SJCRH30 (cell line): Measurements from ENCODE around the gene BSDC1. TPM values are rescaled to one million over a fixed set of nuclear protein-coding genes. Genes with fewer than 3 reads are reported as not detected.
"Not testable (repeated sequence)": the region's sequence is repeated elsewhere in the genome, so short reads cannot be mapped to it uniquely, and the experiment has no call there.

Source experiments
- DNase-seq, 2 experiments: peaks; one replicate each; pipeline ENCODE4 v3.0.0-alpha.2; 2015 to 2020
- H3K27ac ChIP-seq: fragments of 250-450 bp; sonication (Bioruptor Pico); 2 replicates; pipeline ENCODE4 v1.5.1; 2020; ENCODE audit warnings: mild to moderate bottlenecking, moderate library complexity
- H3K27me3 ChIP-seq: fragments of 250-450 bp; sonication (Bioruptor Pico); 2 replicates; pipeline ENCODE4 v1.5.1; 2020; ENCODE audit warnings: mild to moderate bottlenecking, moderate library complexity
- H3K36me3 ChIP-seq: fragments of 250-450 bp; sonication (Bioruptor Pico); 2 replicates; pipeline ENCODE4 v1.5.1; 2020; ENCODE audit warnings: mild to moderate bottlenecking, moderate library complexity
- H3K4me1 ChIP-seq: fragments of 250-450 bp; sonication (Bioruptor Pico); 2 replicates; pipeline ENCODE4 v1.5.1; 2020; ENCODE audit warnings: mild to moderate bottlenecking, moderate library complexity
- H3K4me3 ChIP-seq: fragments of 250-450 bp; sonication (Bioruptor Pico); 2 replicates; pipeline ENCODE4 v1.5.1; 2020; ENCODE audit warnings: mild to moderate bottlenecking, moderate library complexity
- H3K9me3 ChIP-seq: fragments of 250-450 bp; sonication (Bioruptor Pico); replicated peaks from 2 replicates; pipeline ENCODE4 v1.5.1; 2020; ENCODE audit warnings: mild to moderate bottlenecking, moderate library complexity
- total RNA-seq: library from RNA; depleted of rRNA; stranded (reverse); fragments of >200 nt; shearing (Covaris generic); gene quantifications from 2 replicates; pipeline ENCODE4 v1.2.3, GENCODE V29; 2014

Gene BSDC1
- total RNA-seq, 1 experiment from 2014 or later = 54.5 TPM

DNA sequence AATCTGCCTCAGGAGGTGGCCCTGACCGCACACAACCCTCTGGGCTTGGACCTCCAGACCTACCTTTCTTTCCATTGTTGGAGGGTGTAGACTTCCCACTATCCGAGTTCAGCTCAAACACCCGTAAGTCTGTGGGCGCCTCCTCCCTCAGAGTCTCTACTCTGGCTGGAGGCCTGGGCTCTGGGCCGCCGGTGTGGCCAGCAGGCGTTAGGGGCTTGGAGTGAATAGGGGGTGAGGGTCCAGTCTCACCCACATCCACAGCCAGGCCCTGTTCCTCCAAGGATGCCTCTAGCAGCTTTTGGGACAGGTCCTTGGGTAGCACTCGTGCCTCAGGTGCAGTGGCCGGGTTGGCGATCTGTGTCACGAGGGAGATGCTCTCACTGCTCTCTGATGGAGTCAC lies 18.0 kb downstream of the BSDC1 start:
- Histone ChIP-seq H3K4me3 (no peak overlapping the region), H3K27me3 (no peaks in the 10 kb centered on the region), H3K27ac (no peak overlapping the region), H3K9me3 (no peaks in the 10 kb centered on the region), H3K4me1 (no peaks in the 10 kb centered on the region), H3K36me3 (peaks cover 43% of the 10 kb centered on the region)
- DNase-seq = no peak

DNA sequence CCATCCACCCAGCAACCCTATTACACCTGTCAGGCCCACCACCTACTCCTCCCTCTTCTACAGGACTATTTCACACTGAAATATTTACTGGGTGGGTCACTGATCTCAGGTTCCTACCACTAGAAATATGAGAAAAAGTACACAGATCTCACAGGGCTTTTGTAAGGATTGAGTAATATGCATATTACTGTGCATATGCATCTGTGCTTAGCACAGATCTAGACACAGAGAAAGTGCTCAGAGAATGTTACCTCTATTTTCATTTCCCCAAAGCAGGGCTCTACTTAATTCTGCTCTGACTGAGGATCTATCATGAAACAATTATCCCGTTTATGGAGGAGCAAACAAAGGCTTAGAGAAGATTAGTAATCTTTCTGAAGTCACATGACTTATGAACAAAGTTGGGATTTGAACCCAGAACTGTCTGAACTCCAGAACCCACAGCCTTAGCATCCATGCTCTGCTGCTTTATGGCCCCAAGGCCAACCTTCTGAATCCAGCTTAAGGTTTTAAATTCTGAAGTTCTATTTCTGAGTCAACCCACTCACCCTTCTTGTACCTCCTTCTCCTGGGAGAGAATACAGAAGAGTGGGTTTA lies 20.1 kb downstream of the BSDC1 start:
- Histone ChIP-seq H3K4me1 (no peaks in the 10 kb centered on the region), H3K27ac (no peak overlapping the region), H3K9me3 (no peaks in the 10 kb centered on the region), H3K27me3 (no peaks in the 10 kb centered on the region), H3K4me3 (no peak overlapping the region), H3K36me3 (peaks cover 50% of the 10 kb centered on the region)
- DNase-seq = no peak

DNA sequence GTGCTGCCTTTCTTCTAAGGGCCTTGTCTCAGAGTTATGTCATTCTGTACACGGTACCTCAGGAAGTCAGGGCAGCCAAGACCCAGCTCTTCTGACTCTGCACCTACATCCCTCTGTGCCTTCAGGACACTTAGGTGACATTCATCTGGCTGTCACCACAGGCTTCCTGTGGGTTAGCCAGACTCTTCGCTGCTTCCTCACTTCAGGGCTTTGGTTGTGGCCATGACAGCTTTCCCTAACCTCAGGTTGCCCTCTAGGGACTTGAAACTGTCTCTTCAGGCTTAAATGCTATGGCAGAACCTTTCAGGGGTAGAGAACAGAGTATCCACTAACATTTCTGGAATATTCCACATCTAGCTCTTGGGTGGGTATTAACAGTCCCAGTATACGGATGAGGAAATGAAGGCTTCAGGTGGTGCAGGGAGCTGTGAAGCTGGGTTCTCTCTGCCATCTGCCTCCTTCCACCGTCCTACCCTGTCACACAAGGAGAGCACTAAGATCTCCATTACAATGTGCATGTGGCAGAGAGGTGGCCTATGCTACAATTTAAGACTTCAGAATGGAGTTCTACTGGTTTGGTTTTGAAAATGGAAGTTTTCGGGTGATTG lies 22.0 kb downstream of the BSDC1 start:
- Histone ChIP-seq H3K27ac (no peak overlapping the region), H3K4me3 (no peak overlapping the region), H3K27me3 (no peaks in the 10 kb centered on the region), H3K36me3 (peaks cover 62% of the 10 kb centered on the region), H3K4me1 (no peaks in the 10 kb centered on the region), H3K9me3 (no peaks in the 10 kb centered on the region)
- DNase-seq = no peak

DNA sequence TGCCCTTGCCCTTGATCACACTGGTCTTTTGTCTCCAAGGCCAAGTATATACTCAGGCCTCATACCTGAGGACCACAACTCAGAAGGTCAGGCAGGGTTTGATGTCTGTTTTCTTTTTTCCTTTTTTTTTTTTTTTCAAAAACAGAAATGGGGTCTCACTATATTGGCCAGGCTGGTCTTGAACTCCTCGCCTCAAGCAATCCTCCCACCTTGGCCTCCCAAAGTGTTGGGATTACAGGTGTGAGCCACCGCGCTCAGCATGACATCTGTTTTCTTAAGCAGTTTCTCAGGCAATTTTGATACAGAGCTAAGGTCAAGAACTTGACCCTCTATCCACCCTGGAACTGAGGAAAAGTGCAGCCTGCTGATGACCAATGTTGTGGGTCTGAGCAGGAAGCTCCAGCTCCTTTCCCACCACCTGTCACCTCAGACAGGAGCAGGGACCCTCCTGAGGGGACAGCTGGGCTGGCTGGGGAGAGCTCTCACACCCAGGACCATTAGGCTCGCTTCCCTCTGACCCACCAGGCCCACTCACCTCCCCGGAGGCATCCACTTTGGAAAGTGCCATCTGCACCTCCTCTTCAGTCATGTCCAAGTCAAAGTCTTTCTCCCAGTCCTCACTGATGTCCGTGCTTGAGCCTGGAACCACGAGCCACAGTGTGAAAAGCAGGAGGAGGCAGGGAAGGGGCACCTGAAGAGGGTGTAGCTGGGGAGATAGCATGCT lies 26.2 kb downstream of the BSDC1 start:
- H3K36me3 ChIP-seq = peaks cover 47% of the 10 kb centered on the region
- DNase-seq = no peak

DNA sequence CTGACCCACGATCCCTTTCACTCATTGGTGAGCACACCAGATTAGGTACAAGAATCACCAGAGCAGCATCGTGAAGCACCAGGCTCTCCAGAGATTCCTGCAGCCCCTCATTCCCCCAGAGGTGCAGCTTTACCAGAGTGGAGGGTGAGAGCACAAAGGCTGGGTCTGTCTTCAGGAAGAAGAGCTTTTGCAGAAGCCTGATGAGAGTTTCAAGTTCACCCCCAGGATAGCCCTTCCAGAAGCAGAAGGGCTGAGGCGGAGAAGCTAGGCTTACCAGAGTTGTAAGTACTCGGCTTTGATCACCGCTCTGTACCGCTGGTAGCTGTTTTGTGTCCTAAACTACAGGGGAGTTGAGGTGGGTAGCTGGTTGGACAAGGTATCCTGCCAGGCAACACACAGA lies 28.8 kb downstream of the BSDC1 start:
- no peak overlapping the region for H3K27ac ChIP-seq
- no peak overlapping the region for H3K4me3 ChIP-seq
- H3K36me3 ChIP-seq = peaks cover 38% of the 10 kb centered on the region
- H3K9me3 ChIP-seq = no peaks in the 10 kb centered on the region
- H3K4me1 ChIP-seq = no peaks in the 10 kb centered on the region
- no peak for DNase-seq
- no peaks in the 10 kb centered on the region for H3K27me3 ChIP-seq

More for the DNA sequence above, 26.2 kb downstream of the BSDC1 start:
- Histone ChIP-seq H3K4me1 (no peaks in the 10 kb centered on the region), H3K27me3 (no peaks in the 10 kb centered on the region), H3K4me3 (no peak overlapping the region), H3K9me3 (no peaks in the 10 kb centered on the region), H3K27ac (no peak overlapping the region)

DNA sequence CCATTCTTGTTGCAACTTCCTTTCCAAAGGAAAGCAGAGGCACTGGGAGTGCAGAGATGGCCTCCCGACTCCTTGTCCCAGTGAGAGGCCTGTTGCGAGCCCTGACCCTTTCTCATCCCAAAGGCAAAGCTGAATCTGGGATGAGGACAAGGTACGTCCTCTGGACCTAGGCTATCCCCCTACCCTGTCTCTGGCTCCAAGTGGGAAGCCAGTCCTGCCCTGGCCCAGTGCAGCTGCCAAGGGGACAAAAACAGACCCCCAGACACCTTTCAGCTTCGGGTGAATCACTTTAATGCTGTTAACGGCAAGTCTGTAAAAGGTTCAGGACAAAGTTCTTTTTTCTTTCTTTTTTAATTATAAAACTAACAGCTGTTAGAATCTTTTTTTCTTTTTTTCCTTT lies 29.4 kb downstream of the BSDC1 start:
- Histone ChIP-seq H3K36me3 (peaks cover 38% of the 10 kb centered on the region), H3K4me1 (no peaks in the 10 kb centered on the region), H3K4me3 (no peak overlapping the region), H3K27ac (no peak overlapping the region), H3K9me3 (no peaks in the 10 kb centered on the region), H3K27me3 (no peaks in the 10 kb centered on the region)
- no peak for DNase-seq

DNA sequence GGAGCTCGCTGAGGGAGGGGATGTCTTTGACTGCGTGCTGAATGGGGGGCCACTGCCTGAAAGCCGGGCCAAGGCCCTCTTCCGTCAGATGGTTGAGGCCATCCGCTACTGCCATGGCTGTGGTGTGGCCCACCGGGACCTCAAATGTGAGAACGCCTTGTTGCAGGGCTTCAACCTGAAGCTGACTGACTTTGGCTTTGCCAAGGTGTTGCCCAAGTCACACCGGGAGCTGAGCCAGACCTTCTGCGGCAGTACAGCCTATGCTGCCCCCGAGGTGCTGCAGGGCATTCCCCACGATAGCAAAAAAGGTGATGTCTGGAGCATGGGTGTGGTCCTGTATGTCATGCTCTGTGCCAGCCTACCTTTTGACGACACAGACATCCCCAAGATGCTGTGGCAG lies 30.5 kb downstream of the BSDC1 start:
- peaks cover 29% of the 10 kb centered on the region for H3K36me3 ChIP-seq
- H3K4me1 ChIP-seq = no peaks in the 10 kb centered on the region
- H3K27me3 ChIP-seq = no peaks in the 10 kb centered on the region
- H3K9me3 ChIP-seq = no peaks in the 10 kb centered on the region
- no peak for DNase-seq
- no peak overlapping the region for H3K4me3 ChIP-seq
- H3K27ac ChIP-seq = no peak overlapping the region

DNA sequence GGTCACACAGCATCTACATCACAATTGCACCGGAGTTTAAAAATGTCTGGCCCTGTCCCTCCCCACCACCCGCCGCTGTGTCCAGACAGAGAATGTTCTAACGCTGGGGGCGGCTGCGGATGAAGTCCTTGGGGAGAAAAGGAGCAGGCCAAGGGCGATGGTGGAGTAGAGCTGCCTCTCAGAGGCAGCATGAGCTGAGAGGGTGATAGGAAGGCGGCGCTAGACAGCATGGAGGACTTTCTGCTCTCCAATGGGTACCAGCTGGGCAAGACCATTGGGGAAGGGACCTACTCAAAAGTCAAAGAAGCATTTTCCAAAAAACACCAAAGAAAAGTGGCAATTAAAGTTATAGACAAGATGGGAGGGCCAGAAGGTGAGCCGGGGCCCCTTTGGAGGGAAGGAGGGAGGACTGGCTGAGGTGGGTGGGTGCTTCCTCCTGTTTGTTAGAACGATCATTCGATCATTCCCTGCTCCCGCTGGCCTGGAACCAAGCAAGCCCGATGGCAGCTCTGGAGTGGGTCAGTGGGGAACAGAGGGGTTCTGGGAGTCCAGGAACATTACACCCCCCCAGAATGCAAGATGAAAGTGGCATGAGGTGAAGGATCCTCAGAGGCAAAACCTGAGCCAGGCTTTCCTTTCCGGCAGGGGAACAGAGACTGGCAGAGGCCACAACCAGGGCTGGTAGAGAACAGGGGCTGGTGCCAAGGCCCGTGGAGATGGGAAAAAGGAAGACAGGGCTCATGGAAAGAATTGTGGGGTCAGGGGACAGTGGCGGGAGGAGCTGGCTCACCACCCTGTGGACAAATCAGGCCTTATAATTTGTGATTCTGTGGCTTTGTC lies 31.5 kb downstream of the BSDC1 start, which contains the start of the genes FAM229A and TSSK3:
TSS of gene FAM229A (minus strand) at position 12 of the 840 bp plus-strand sequence. CDS start 394 bp downstream, outside the sequence.
TSS of gene TSSK3 (plus strand) at position 66 of the 840 bp plus-strand sequence. CDS start at position 229, 163 bp downstream.
- peaks cover 20% of the 10 kb centered on the region for H3K36me3 ChIP-seq
- H3K4me3 ChIP-seq = no peak within 1 kb of the TSS
- H3K27ac ChIP-seq = no peak within 1 kb of the TSS
- no peak for DNase-seq
- no peaks in the 10 kb centered on the region for H3K27me3 ChIP-seq
- H3K9me3 ChIP-seq = no peaks in the 10 kb centered on the region
- no peaks in the 10 kb centered on the region for H3K4me1 ChIP-seq

DNA sequence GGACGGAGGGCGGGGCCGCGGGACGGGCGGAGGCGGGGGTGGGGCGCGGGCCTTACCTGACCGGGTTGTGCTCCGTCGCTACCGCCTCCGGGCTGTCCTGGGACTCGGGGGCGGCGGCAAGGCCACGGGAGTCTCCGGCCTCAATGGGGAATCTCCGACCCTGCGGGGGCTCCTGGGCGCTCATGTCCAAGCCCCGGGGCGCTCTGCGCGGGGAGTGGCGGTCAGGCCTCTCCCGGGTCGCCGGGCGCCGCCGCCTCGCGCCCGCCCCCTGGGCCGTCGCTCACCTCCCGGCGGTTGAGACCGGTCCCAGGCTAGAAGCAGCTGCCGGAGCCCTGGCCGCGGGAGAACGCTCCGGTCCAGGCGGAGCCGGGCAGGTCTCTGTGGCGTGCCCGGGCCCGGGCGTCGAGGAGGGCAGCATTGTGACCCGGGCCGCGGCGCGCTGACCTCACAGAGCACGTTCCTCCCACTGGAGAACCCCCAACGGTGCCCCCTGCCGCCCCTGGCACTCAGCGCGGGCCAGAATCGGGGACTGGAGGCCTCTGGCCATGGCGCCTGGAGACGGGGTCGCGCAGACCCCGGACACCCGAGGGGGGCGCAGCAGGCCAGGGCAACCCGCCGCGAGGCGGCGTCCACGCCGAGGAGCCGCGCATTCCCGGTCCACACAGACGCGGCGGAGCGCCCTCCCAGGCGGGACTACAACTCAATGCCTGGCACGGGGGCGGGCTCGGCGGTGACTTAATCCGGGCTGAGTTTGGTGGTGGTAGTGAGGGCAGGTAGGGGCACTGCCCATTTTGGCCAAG lies 32.4 kb downstream of the BSDC1 start:
- Histone ChIP-seq H3K27ac (no peak overlapping the region), H3K4me1 (no peaks in the 10 kb centered on the region; the same call in 1 of the 2 replicates), H3K4me3 (no peak overlapping the region), H3K36me3 (peaks cover 12% of the 10 kb centered on the region), H3K27me3 (no peaks in the 10 kb centered on the region), H3K9me3 (no peaks in the 10 kb centered on the region)
- DNase-seq = no peak

DNA sequence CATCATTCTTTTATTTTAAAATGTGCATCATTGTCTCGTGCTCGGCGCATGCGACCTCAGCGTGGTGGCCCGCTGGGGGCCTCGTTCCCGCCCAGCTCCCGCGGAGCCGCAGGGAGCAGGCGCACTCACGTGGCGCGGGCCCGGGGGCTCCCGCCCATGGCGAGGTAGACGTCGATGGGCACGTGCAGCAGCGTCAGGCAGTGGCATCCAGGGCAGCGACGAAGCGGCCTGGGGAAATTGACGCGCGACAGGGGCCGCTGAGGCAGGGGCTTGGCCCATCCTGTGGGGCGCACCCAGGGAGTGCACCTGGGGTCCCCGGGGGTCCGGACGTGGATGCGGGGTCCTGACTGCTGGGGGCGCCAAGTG lies 33.0 kb downstream of the BSDC1 start:
- H3K27me3 ChIP-seq = no peaks in the 10 kb centered on the region
- no peaks in the 10 kb centered on the region for H3K9me3 ChIP-seq
- DNase-seq = no peak
- no peak overlapping the region for H3K27ac ChIP-seq
- no peak overlapping the region for H3K4me3 ChIP-seq
- no peaks in the 10 kb centered on the region; the same call in 1 of the 2 replicates for H3K4me1 ChIP-seq
- peaks cover 11% of the 10 kb centered on the region; the same call in 1 of the 2 replicates for H3K36me3 ChIP-seq

DNA sequence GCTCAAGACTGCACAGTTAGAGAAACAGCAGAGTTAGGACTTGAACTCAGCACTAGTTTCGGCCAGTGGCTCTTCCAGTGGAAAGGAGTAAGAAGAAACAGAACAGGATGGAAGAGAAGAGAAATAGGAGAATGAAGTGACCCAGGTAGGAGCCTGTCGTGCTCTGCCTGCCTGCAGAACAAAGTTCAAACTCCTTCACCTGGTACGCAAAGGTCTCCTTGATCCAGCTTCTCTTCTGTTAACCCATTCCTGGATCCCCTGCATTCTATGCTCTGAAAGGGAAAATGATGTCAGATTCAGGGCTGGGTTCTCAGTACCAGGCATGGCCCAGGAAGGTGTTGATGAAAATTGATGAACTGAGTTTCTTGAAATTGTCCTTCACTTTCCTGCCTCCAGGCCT lies 35.8 kb downstream of the BSDC1 start:
- H3K9me3 ChIP-seq = no peaks in the 10 kb centered on the region
- no peaks in the 10 kb centered on the region for H3K27me3 ChIP-seq

DNA sequence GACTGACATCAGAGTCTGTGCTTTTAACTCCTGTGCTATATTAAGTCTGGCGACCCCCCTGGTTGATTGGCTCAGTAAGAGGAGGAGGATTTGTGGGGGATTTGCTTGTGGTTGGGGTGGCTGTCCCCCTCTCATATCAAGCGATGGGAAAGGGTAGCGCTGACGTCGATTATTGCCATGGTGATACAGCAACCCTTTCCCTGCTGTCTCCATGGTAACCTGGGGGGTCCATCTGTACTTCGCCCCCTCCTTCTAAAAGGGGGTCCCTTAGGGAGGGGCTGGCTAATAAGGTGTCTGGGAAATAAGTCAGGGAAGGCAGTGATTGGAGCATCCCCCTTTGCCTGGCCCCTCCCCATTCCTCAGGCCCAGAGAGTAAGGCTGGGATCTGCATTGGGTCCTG lies 36.6 kb downstream of the BSDC1 start:
- H3K9me3 ChIP-seq = no peaks in the 10 kb centered on the region
- H3K27ac ChIP-seq = no peak overlapping the region
- peaks cover 3% of the 10 kb centered on the region; the same call in 1 of the 2 replicates for H3K36me3 ChIP-seq
- no peak overlapping the region for H3K4me3 ChIP-seq
- peaks cover 16% of the 10 kb centered on the region for H3K4me1 ChIP-seq
- peak in 1 of 2 experiments; percentile 54 for DNase-seq
- no peaks in the 10 kb centered on the region for H3K27me3 ChIP-seq

More for the DNA sequence above, 35.8 kb downstream of the BSDC1 start:
- no peak for DNase-seq
- Histone ChIP-seq H3K4me1 (peaks cover 8% of the 10 kb centered on the region), H3K27ac (no peak overlapping the region), H3K36me3 (peaks cover 3% of the 10 kb centered on the region; the same call in 1 of the 2 replicates), H3K4me3 (no peak overlapping the region)

DNA sequence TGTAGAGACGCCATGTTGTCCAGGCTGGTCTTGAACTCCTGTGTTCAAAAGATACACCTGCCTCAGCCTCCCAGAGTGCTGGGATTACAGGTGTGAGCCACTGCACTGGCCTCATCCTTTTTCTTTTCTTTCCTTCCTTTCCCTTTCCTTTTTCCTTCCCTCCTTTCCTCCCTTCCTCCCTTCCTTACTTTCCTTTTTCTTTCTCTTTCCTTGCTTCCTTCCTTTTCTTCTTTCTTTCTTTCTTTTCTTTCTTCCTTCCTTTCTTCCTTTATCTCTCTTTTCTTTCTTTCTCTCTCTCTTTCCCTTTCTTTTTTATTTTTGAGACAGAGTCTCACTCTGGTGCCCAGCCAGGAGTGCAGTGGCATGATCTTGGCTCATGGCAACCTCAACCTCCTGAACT lies 37.8 kb downstream of the BSDC1 start:
- no peak for DNase-seq
- no peaks in the 10 kb centered on the region for H3K27me3 ChIP-seq
- H3K36me3 ChIP-seq = no peaks in the 10 kb centered on the region; the same call in 1 of the 2 replicates
- H3K27ac ChIP-seq = no peak overlapping the region
- peaks cover 20% of the 10 kb centered on the region for H3K4me1 ChIP-seq
- no peaks in the 10 kb centered on the region for H3K9me3 ChIP-seq
- no peak overlapping the region for H3K4me3 ChIP-seq

DNA sequence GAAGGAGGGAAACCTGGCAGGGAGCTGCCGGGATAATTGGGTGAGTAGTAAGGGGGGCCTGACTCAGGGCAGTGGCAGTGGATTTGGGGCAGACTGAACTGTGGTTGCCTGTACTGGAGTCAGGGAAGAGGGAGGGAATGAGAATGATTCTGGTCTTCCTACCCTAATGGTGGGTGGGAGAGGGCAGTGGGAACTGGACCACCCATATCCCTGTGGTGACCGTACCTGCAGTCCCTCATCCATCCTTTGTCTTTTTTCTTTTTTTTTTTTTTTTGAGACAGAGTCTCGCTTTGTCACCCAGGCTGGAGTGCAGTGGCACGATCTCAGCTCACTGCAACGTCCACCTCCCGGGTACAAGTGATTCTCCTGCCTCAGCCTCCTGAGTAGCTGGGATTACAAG lies 38.5 kb downstream of the BSDC1 start:
- not testable (repeated sequence) for DNase-seq, H3K27me3 ChIP-seq, H3K36me3 ChIP-seq, H3K27ac ChIP-seq, H3K4me3 ChIP-seq, H3K9me3 ChIP-seq
- peaks cover 22% of the 10 kb centered on the region for H3K4me1 ChIP-seq
